ENCODE results near the gene IFNA6. TPM values are rescaled to one million over a fixed set of nuclear protein-coding genes. Genes with fewer than 3 reads are reported as not detected.

The IFNA6 gene
- total RNA-seq, 4 donors from 2014 or later, result not detected

- TF ChIP-seq CTCF (IDR thresholded peaks at IDR 0.05; ENCODE audit: low read depth), result no peak
Observed at GRCh38 chr9:21305213-21305612, 45.5 kb downstream of the IFNA6 start, which contains the start of gene IFNA5. Gene IFNA5, minus strand, starts transcription at chr9:21305313. Its CDS starts 57 bp downstream, at chr9:21305256.

Other genes starting within 250 kb of the IFNA6 start
- gene IFNW1, start 209.1 kb downstream of the IFNA6 start, total RNA-seq, result not detected
- not detected for gene IFNA21, start 184.2 kb downstream of the IFNA6 start, total RNA-seq
- gene IFNA4, start 163.3 kb downstream of the IFNA6 start, total RNA-seq, result not detected
- not detected for gene IFNA7, start 148.7 kb downstream of the IFNA6 start, total RNA-seq
- gene IFNA10, start 143.7 kb downstream of the IFNA6 start, total RNA-seq, result not detected
- gene IFNA16, start 133.6 kb downstream of the IFNA6 start, total RNA-seq, result not detected
- not detected for gene IFNA17, start 122.7 kb downstream of the IFNA6 start, total RNA-seq
- gene IFNA14, start 110.9 kb downstream of the IFNA6 start, total RNA-seq, result not detected
- gene IFNA5, start 45.6 kb downstream of the IFNA6 start, total RNA-seq, result under 1 TPM in 1 of 4 donors, not detected in 3; 0.51 TPM
- gene KLHL9, start 15.5 kb downstream of the IFNA6 start, total RNA-seq, result 10 to 100 TPM; 18.6 to 28.4 (median 26.5) TPM
- gene IFNA13, start 17.2 kb upstream of the IFNA6 start, total RNA-seq, result not detected
- gene IFNA2, start 34.5 kb upstream of the IFNA6 start, total RNA-seq, result not detected
- not detected for gene IFNA8, start 58.2 kb upstream of the IFNA6 start, total RNA-seq
- not detected for gene IFNA1, start 89.6 kb upstream of the IFNA6 start, total RNA-seq
- not detected for gene IFNE, start 131.4 kb upstream of the IFNA6 start, total RNA-seq